ENCODE results near the gene FAM168A.

Gene FAM168A

GRCh38 chr11:73570415-73571114 lies 27.3 kb downstream of the FAM168A start:
- H3K4me3 ChIP-seq (ENCODE audit: low read depth, low read length): no peak overlapping the region
- no peak for TF ChIP-seq CTCF (IDR thresholded peaks at IDR 0.05; ENCODE audit: low read depth, low read length, missing control alignments)
- DNase-seq (ENCODE audit: low read depth): no peak

GRCh38 chr11:73566977-73567755 lies 30.7 kb downstream of the FAM168A start:
- no peak for DNase-seq (ENCODE audit: low read depth)
- H3K4me3 ChIP-seq (ENCODE audit: low read depth, low read length): no peak overlapping the region
- TF ChIP-seq CTCF (IDR thresholded peaks at IDR 0.05; ENCODE audit: low read depth, low read length, missing control alignments): no peak

GRCh38 chr11:73566422-73566821 lies 31.5 kb downstream of the FAM168A start:
- DNase-seq (ENCODE audit: low read depth): no peak
- TF ChIP-seq CTCF (IDR thresholded peaks at IDR 0.05; ENCODE audit: low read depth, low read length, missing control alignments): no peak
- H3K4me3 ChIP-seq (ENCODE audit: low read depth, low read length): no peak overlapping the region

- H3K4me3 ChIP-seq (ENCODE audit: low read depth, low read length): no peak overlapping the region
- TF ChIP-seq CTCF (IDR thresholded peaks at IDR 0.05; ENCODE audit: low read depth, low read length, missing control alignments): no peak
- no peak for DNase-seq (ENCODE audit: low read depth)
Measured at GRCh38 chr11:73565804-73566203, 32.1 kb downstream of the FAM168A start.

GRCh38 chr11:73564903-73565302 lies 33.0 kb downstream of the FAM168A start:
- H3K4me3 ChIP-seq (ENCODE audit: low read depth, low read length): no peak overlapping the region
- TF ChIP-seq CTCF (IDR thresholded peaks at IDR 0.05; ENCODE audit: low read depth, low read length, missing control alignments): no peak
- no peak for DNase-seq (ENCODE audit: low read depth)

GRCh38 chr11:73563539-73564200 lies 34.2 kb downstream of the FAM168A start:
- no peak for DNase-seq (ENCODE audit: low read depth)
- no peak overlapping the region for H3K4me3 ChIP-seq (ENCODE audit: low read depth, low read length)
- TF ChIP-seq CTCF (IDR thresholded peaks at IDR 0.05; ENCODE audit: low read depth, low read length, missing control alignments): no peak

Measured in GM12864 (cell line).